GM23338 (cell line): ENCODE data around the gene ZFYVE26. TPM values are rescaled to one million over a fixed set of nuclear protein-coding genes. Genes with fewer than 3 reads are reported as not detected.

ENCODE experiments used
- ATAC-seq: fragments of 200-7000 bp; cut with Tn5 transposase; 3 replicates; pipeline ENCODE4 v1.9.1; 2020
- DNase-seq: peaks from one replicate; pipeline ENCODE4 v3.0.0-alpha.2; 2015; ENCODE audit warnings: low spot score
- H2AFZ ChIP-seq: fragments of 200-600 bp; sonication (generic); 2 replicates; pipeline ENCODE4 v1.8.0; 2016; ENCODE audit warnings: antibody characterized with exemption, mild to moderate bottlenecking, moderate library complexity
- H3F3A ChIP-seq: fragments of 200-600 bp; sonication (generic); replicated peaks from 2 replicates; pipeline ENCODE4 v1.8.0; 2017; ENCODE audit warnings: antibody characterized with exemption, mixed run types, low read depth
- H3K27ac ChIP-seq: fragments of 200-600 bp; sonication (generic); 2 replicates; pipeline ENCODE4 v1.6.1; 2016; ENCODE audit warnings: low read depth
- H3K27me3 ChIP-seq: fragments of 200-600 bp; sonication (generic); 2 replicates; pipeline ENCODE4 v1.8.0; 2016; ENCODE audit warnings: mild to moderate bottlenecking, mixed run types, moderate library complexity; ENCODE audit not compliant: insufficient read depth
- H3K36me3 ChIP-seq: fragments of 200-600 bp; sonication (generic); 2 replicates; pipeline ENCODE4 v1.8.0; 2016; ENCODE audit warnings: mild to moderate bottlenecking; ENCODE audit not compliant: insufficient read depth
- H3K4me1 ChIP-seq: fragments of 200-600 bp; sonication (generic); 2 replicates; pipeline ENCODE4 v1.8.0; 2016; ENCODE audit warnings: mild to moderate bottlenecking, moderate library complexity; ENCODE audit not compliant: insufficient read depth
- H3K4me2 ChIP-seq: fragments of 200-600 bp; sonication (generic); 2 replicates; pipeline ENCODE4 v1.7.1; 2017; ENCODE audit warnings: mixed run types
- H3K4me3 ChIP-seq: fragments of 200-600 bp; sonication (generic); 2 replicates; pipeline ENCODE4 v1.6.1; 2016; ENCODE audit warnings: mixed run types
- H3K79me2 ChIP-seq: fragments of 200-600 bp; sonication (generic); replicated peaks from 2 replicates; pipeline ENCODE4 v1.8.0; 2017; ENCODE audit warnings: mild to moderate bottlenecking; ENCODE audit not compliant: insufficient read depth
- H3K9me2 ChIP-seq: fragments of 200-600 bp; sonication (generic); 2 replicates; pipeline ENCODE4 v1.8.0; 2017; ENCODE audit not compliant: insufficient read depth
- H4K20me1 ChIP-seq: fragments of 200-600 bp; sonication (generic); replicated peaks from 2 replicates; pipeline ENCODE4 v1.8.0; 2017; ENCODE audit warnings: mild to moderate bottlenecking; ENCODE audit not compliant: insufficient read depth
- H3K27ac Mint-ChIP-seq: 2 replicates; pipeline ENCODE4 v1.8.0; 2020; ENCODE audit warnings: inconsistent platforms, mild to moderate bottlenecking, moderate library complexity, mixed read lengths
- H3K27me3 Mint-ChIP-seq: 3 replicates; pipeline ENCODE4 v1.8.0; 2022; ENCODE audit warnings: low read depth, mild to moderate bottlenecking, moderate library complexity, mixed read lengths, inconsistent platforms; ENCODE audit not compliant: insufficient read depth, poor library complexity
- H3K36me3 Mint-ChIP-seq: 3 replicates; pipeline ENCODE4 v1.8.0; 2021; ENCODE audit warnings: low read depth, mild to moderate bottlenecking, inconsistent platforms, moderate library complexity, mixed read lengths
- H3K4me1 Mint-ChIP-seq: 3 replicates; pipeline ENCODE4 v1.8.0; 2020; ENCODE audit warnings: mild to moderate bottlenecking, inconsistent platforms, mixed read lengths
- H3K4me3 Mint-ChIP-seq: 3 replicates; pipeline ENCODE4 v1.8.0; 2021; ENCODE audit warnings: moderate library complexity, mild to moderate bottlenecking, inconsistent platforms, mixed read lengths
- H3K9me3 Mint-ChIP-seq: 3 replicates; pipeline ENCODE4 v1.8.0; 2020; ENCODE audit warnings: moderate library complexity, mild to moderate bottlenecking, inconsistent platforms, mixed read lengths
- CREB1 ChIP-seq: fragments of 250-450 bp; sonication (Bioruptor Pico); IDR thresholded peaks from 2 replicates; pipeline ENCODE4 v1.5.0; 2020; ENCODE audit warnings: low read depth, mild to moderate bottlenecking, moderate library complexity
- ETS1 ChIP-seq: IDR thresholded peaks from 2 replicates; pipeline ENCODE4 v1.6.1; 2016; ENCODE audit warnings: antibody characterized with exemption
- EZH2 ChIP-seq: fragments of 200-600 bp; sonication (generic); IDR thresholded peaks from one replicate; pipeline ENCODE4 v1.8.0; 2017; ENCODE audit warnings: antibody characterized with exemption, mild to moderate bottlenecking, low read depth; ENCODE audit not compliant: unreplicated experiment
- EZH2phosphoT487 ChIP-seq: fragments of 200-600 bp; sonication (generic); IDR thresholded peaks from one replicate; pipeline ENCODE4 v1.8.1; 2018; ENCODE audit warnings: antibody characterized with exemption; ENCODE audit not compliant: unreplicated experiment
- JUNB ChIP-seq: IDR thresholded peaks from one replicate; pipeline ENCODE4 v1.6.1; 2016; ENCODE audit warnings: antibody characterized with exemption; ENCODE audit not compliant: unreplicated experiment
- NANOG ChIP-seq: IDR thresholded peaks from 2 replicates; pipeline ENCODE4 v1.6.1; 2016; ENCODE audit warnings: antibody characterized with exemption, borderline replicate concordance
- POLR2AphosphoS5 ChIP-seq: IDR thresholded peaks from 2 replicates; pipeline ENCODE4 v1.6.1; 2016; ENCODE audit warnings: antibody characterized with exemption, low read depth
- REST ChIP-seq: IDR thresholded peaks from one replicate; pipeline ENCODE4 v1.6.1; 2018; ENCODE audit warnings: antibody characterized with exemption; ENCODE audit not compliant: unreplicated experiment
- STAT1 ChIP-seq: IDR thresholded peaks from one replicate; pipeline ENCODE4 v1.6.1; 2016; ENCODE audit warnings: antibody characterized with exemption; ENCODE audit not compliant: unreplicated experiment
- ZNF114 ChIP-seq: fragments of 250-450 bp; sonication (Bioruptor Pico); IDR thresholded peaks from 2 replicates; pipeline ENCODE4 v1.5.0; 2020; ENCODE audit warnings: mild to moderate bottlenecking, moderate library complexity
- ZNF331 ChIP-seq: fragments of 250-450 bp; sonication (Bioruptor Pico); IDR thresholded peaks from 2 replicates; pipeline ENCODE4 v1.5.0; 2020; ENCODE audit warnings: low read depth, mild to moderate bottlenecking, moderate library complexity
- polyA plus RNA-seq: library from polyadenylated mRNA; unstranded; fragments of >200 nt; fragmentation: Nextera tagmentation; extraction: Ambion mirVana; gene quantifications from 2 replicates; pipeline ENCODE4 v1.2.1, GENCODE V29; 2016
- total RNA-seq: library from RNA; depleted of rRNA; stranded (reverse); fragments of >200 nt; shearing (Covaris generic); gene quantifications from 2 replicates; pipeline ENCODE4 v1.2.3, GENCODE V29; 2014
- TF ChIP-seq, protein P1 (sequence below): fragments of 250-450 bp; sonication (Bioruptor Pico); IDR thresholded peaks from 2 replicates; pipeline ENCODE4 v1.5.0; 2020; ENCODE audit warnings: mild to moderate bottlenecking, moderate library complexity
- TF ChIP-seq, protein P2 (sequence below), 2 experiments: fragments of 200-600 bp in 1 of 2; sonication (generic) in 1 of 2; conservative IDR thresholded peaks; 2 replicates each; pipeline versions ENCODE4 v1.5.1 to v1.6.1; 2016 to 2017; ENCODE audit warnings: antibody characterized with exemption in 2 of 2, low read depth in 2 of 2, mild to moderate bottlenecking in 2 of 2, moderate library complexity in 1 of 2

Gene ZFYVE26
- total and polyA plus RNA-seq, 2 experiments from 2014 or later = 5.6 to 36.0 TPM

GRCh38 chr14:67744046-67744445 is 72.3 kb downstream of the ZFYVE26 start:
- ATAC-seq (no peak), DNase-seq (no peak)
- peaks cover 2% of the 10 kb centered on the region for H3K27me3 Mint-ChIP-seq
- H3K4me3 Mint-ChIP-seq = no peak overlapping the region
- no peak overlapping the region for H3K27ac Mint-ChIP-seq
- no peak overlapping the region for H3K27ac ChIP-seq
- no peaks in the 10 kb centered on the region for H3K79me2 ChIP-seq
- H3K4me3 ChIP-seq = no peak overlapping the region
- H3K4me1 ChIP-seq = no peaks in the 10 kb centered on the region
- H4K20me1 ChIP-seq = no peaks in the 10 kb centered on the region
- H3K4me1 Mint-ChIP-seq = no peaks in the 10 kb centered on the region
- no peaks in the 10 kb centered on the region for H3K27me3 ChIP-seq
- no peak overlapping the region for H2AFZ ChIP-seq
- H3K9me2 ChIP-seq = 0 out of 2 replicates have a peak, but pooled peaks cover 11% of the 10 kb centered on the region
- H3K36me3 ChIP-seq = no peaks in the 10 kb centered on the region
- peaks cover 14% of the 10 kb centered on the region for H3K36me3 Mint-ChIP-seq
- H3K4me2 ChIP-seq = no peak overlapping the region
- no peaks in the 10 kb centered on the region; the same call in 2 of the 3 replicates for H3K9me3 Mint-ChIP-seq
- TF ChIP-seq REST (no peak), EZH2phosphoT487 (no peak), STAT1 (no peak), NANOG (no peak), POLR2AphosphoS5 (no peak), ZNF114 (no peak), JUNB (no peak), ETS1 (no peak), CREB1 (CRISPR knock-in tag) (no peak), ZNF331 (CRISPR knock-in tag) (no peak), EZH2 (no peak)
- TF ChIP-seq, protein P1, sequence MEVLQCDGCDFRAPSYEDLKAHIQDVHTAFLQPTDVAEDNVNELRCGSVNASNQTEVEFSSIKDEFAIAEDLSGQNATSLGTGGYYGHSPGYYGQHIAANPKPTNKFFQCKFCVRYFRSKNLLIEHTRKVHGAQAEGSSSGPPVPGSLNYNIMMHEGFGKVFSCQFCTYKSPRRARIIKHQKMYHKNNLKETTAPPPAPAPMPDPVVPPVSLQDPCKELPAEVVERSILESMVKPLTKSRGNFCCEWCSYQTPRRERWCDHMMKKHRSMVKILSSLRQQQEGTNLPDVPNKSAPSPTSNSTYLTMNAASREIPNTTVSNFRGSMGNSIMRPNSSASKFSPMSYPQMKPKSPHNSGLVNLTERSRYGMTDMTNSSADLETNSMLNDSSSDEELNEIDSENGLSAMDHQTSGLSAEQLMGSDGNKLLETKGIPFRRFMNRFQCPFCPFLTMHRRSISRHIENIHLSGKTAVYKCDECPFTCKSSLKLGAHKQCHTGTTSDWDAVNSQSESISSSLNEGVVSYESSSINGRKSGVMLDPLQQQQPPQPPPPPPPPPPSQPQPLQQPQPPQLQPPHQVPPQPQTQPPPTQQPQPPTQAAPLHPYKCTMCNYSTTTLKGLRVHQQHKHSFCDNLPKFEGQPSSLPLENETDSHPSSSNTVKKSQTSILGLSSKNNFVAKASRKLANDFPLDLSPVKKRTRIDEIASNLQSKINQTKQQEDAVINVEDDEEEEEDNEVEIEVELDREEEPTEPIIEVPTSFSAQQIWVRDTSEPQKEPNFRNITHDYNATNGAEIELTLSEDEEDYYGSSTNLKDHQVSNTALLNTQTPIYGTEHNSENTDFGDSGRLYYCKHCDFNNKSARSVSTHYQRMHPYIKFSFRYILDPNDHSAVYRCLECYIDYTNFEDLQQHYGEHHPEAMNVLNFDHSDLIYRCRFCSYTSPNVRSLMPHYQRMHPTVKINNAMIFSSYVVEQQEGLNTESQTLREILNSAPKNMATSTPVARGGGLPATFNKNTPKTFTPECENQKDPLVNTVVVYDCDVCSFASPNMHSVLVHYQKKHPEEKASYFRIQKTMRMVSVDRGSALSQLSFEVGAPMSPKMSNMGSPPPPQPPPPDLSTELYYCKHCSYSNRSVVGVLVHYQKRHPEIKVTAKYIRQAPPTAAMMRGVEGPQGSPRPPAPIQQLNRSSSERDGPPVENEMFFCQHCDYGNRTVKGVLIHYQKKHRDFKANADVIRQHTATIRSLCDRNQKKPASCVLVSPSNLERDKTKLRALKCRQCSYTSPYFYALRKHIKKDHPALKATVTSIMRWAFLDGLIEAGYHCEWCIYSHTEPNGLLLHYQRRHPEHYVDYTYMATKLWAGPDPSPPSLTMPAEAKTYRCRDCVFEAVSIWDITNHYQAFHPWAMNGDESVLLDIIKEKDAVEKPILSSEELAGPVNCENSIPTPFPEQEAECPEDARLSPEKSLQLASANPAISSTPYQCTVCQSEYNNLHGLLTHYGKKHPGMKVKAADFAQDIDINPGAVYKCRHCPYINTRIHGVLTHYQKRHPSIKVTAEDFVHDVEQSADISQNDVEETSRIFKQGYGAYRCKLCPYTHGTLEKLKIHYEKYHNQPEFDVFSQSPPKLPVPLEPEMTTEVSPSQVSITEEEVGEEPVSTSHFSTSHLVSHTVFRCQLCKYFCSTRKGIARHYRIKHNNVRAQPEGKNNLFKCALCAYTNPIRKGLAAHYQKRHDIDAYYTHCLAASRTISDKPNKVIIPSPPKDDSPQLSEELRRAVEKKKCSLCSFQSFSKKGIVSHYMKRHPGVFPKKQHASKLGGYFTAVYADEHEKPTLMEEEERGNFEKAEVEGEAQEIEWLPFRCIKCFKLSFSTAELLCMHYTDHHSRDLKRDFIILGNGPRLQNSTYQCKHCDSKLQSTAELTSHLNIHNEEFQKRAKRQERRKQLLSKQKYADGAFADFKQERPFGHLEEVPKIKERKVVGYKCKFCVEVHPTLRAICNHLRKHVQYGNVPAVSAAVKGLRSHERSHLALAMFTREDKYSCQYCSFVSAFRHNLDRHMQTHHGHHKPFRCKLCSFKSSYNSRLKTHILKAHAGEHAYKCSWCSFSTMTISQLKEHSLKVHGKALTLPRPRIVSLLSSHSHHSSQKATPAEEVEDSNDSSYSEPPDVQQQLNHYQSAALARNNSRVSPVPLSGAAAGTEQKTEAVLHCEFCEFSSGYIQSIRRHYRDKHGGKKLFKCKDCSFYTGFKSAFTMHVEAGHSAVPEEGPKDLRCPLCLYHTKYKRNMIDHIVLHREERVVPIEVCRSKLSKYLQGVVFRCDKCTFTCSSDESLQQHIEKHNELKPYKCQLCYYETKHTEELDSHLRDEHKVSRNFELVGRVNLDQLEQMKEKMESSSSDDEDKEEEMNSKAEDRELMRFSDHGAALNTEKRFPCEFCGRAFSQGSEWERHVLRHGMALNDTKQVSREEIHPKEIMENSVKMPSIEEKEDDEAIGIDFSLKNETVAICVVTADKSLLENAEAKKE (CRISPR knock-in tag) = no peak
- TF ChIP-seq, protein P2, sequence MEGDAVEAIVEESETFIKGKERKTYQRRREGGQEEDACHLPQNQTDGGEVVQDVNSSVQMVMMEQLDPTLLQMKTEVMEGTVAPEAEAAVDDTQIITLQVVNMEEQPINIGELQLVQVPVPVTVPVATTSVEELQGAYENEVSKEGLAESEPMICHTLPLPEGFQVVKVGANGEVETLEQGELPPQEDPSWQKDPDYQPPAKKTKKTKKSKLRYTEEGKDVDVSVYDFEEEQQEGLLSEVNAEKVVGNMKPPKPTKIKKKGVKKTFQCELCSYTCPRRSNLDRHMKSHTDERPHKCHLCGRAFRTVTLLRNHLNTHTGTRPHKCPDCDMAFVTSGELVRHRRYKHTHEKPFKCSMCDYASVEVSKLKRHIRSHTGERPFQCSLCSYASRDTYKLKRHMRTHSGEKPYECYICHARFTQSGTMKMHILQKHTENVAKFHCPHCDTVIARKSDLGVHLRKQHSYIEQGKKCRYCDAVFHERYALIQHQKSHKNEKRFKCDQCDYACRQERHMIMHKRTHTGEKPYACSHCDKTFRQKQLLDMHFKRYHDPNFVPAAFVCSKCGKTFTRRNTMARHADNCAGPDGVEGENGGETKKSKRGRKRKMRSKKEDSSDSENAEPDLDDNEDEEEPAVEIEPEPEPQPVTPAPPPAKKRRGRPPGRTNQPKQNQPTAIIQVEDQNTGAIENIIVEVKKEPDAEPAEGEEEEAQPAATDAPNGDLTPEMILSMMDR (conservative IDR thresholded peaks at IDR 0.05; ENCODE audit: low read depth in 2 of 2) = no peak
- H3F3A ChIP-seq = no peaks in the 10 kb centered on the region
